ENCODE measurements around the gene RPGRIP1L. TPM values are rescaled to one million over a fixed set of nuclear protein-coding genes. Genes with fewer than 3 reads are reported as not detected.
A peak's percentile ranks its signal among the peaks of the same experiment; 100 is the strongest.

RPGRIP1L gene
- total RNA-seq (2014; rRNA removed; shearing (Covaris generic)): 9.6 and 10.9 TPM in 2 replicates
- polyA plus RNA-seq (2014; cell fraction: nucleus; rRNA removed): 13.0 and 14.9 TPM in 2 replicates

DNA sequence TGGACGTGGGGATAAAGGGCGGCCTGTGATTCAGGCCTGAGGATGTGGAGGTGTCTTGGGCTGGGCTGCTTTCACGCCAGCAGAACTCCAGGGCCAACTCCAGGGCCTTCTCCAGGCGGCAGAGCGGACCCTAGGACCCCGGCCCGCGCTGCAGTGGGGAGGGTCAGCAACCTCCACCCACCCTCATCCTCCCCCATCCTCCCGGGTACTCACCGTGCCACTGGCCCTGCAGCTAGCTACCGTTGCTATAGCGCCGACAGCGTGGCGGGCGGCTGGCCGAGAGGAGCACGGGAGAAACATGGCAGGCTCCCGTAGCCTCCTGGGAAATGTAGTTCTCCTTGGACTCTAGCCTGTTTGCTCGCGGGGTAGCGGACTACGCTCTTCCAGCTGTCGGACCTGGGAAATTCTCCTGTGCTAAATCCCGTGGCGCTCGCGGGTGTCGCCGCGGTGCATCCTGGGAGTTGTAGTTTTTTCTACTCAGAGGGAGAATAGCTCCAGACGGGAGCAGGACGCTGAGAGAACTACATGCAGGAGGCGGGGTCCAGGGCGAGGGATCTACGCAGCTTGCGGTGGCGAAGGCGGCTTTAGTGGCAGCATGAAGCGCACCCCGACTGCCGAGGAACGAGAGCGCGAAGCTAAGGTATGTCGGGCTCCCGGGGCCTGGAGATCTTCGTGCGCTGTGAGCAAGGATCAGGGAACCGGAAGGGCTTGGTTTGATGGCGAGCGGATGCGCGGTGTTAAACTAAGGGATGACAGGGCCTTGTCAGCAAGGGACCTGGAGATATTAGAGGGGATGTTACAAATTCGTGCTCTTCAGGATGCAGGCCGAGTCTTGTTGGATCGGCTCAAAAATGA is at the start of gene RPGRIP1L, which contains the start of gene FTO:
TSS of gene RPGRIP1L (minus strand) at position 270 of the 855 bp plus-strand sequence. CDS start 3,136 bp downstream, outside the sequence.
TSS of gene FTO (plus strand) at position 567 of the 855 bp plus-strand sequence.
- DNase-seq (ENCODE audit: extremely low read depth, low read depth): peak; percentile 98

DNA sequence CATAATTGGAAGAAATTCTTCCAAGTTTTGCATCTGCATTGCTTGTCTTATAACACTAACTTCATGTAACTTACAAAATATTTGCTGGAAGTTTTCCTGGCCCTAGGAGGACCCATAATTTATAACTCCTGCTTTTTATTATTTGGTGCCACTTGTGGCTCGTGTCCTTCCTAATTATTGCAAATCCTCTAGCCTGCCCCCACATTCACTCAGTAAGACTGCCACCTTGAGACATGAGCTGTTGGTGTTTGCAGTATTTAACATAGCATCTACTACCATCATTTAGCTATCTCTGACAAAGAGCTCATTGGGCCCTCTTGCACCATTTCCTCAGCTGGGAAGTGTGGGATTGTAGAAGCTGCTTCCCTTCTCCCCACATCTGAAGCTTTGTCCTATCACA is 49.8 kb upstream of the RPGRIP1L start:
- DNase-seq (ENCODE audit: extremely low read depth, low read depth): no peak

- no peak for DNase-seq (ENCODE audit: extremely low read depth, low read depth)
Measured at GRCh38 chr16:53752560-53752959, 48.9 kb upstream of the RPGRIP1L start.

DNA sequence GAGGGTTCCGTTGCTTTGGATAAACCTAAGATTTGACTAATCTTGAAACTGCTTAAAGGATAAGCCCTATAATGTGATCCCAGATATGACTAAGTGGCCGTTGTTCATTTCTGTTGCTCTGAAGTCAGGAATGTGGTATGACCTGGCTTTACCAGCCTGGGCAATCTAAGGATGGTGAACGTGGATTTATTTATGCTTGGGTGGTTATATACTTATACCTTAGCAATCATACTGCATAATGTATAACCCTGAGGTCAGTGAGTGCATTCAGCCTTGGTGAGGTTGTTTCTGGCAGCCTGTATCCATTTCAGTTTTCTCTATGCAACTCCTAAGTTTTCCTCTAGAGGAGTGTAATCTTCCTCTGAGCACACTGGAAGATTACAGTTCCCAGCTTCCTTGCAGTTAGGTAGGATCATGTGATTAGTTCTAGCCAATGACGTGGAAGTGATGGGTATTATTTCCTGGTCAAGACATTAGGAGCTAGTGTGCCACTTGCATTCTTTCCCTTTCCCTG is 42.2 kb upstream of the RPGRIP1L start:
- no peak for DNase-seq (ENCODE audit: extremely low read depth, low read depth)

GRCh38 chr16:53745086-53745485 is 41.4 kb upstream of the RPGRIP1L start:
- DNase-seq (ENCODE audit: extremely low read depth, low read depth): no peak

- no peak for DNase-seq (ENCODE audit: extremely low read depth, low read depth)
Measured at GRCh38 chr16:53744449-53744848, 40.8 kb upstream of the RPGRIP1L start.

DNA sequence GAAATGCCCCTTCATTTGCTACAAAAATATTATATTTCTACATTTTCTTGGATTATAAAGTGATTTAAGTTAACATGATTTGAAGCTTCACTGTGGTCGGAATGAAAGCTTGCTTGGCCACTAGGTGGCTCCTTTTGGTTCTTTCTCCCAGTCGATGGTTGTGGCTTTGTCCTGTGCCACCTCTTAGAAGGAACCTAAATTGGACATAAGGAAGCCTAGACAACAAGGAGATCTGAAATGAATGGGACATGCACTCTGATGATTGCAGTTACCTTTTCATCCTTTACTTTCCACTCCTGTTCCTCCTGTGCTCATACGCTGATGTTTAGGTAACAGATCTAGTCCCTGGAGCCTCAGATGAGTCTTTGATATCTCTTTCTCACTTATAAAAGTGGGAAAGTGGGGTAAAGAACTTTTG is 39.5 kb upstream of the RPGRIP1L start:
- peak; percentile 30 for DNase-seq (ENCODE audit: extremely low read depth, low read depth)

- no peak for DNase-seq (ENCODE audit: extremely low read depth, low read depth)
Measured at GRCh38 chr16:53741546-53741945, 37.9 kb upstream of the RPGRIP1L start.

GRCh38 chr16:53740933-53741531 is 37.4 kb upstream of the RPGRIP1L start:
- DNase-seq (ENCODE audit: extremely low read depth, low read depth): no peak

GRCh38 chr16:53740476-53740875 is 36.8 kb upstream of the RPGRIP1L start:
- no peak for DNase-seq (ENCODE audit: extremely low read depth, low read depth)

DNA sequence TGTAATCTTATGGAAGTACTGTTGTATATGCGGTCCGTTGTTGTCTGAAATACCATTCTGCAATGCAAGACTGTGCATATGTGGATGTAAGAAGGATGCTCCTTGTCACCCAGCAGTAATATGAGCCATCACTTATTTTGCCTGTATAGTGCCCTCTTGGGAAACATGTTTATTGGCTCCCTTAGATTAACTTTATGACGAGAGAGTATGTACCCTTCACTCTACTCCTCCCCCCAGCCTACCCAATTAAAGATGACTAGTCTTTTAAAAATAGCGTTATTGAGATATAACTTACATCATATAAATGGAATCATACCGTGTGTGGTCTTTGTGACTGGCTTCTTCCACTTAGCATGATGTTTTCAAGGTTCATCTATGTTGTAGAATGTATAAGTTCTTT is 33.9 kb upstream of the RPGRIP1L start:
- DNase-seq (ENCODE audit: extremely low read depth, low read depth): no peak

- no peak for DNase-seq (ENCODE audit: extremely low read depth, low read depth)
Measured at GRCh38 chr16:53736297-53736696, 32.6 kb upstream of the RPGRIP1L start.

DNA sequence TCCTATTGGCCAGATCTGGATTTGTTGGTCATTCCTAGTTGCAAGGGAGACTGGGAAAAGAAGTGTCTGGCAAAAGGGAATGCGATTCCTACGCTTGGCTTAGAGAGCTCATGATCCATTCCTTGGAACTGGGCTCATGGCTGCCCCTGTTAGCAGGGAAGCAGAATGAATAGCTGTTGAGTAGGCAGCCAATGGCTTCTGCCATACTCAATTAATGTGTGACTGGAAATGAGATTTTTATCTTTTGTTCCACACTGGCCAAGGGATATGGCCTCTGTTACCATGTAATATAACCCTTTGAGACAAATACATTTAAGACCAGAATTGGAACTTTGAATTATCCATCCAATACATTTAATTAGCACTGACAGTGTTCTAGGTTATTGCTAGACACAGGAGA is 31.2 kb upstream of the RPGRIP1L start:
- no peak for DNase-seq (ENCODE audit: extremely low read depth, low read depth)

- DNase-seq (ENCODE audit: extremely low read depth, low read depth): no peak
Measured at GRCh38 chr16:53732296-53732929, 28.8 kb upstream of the RPGRIP1L start.

DNA sequence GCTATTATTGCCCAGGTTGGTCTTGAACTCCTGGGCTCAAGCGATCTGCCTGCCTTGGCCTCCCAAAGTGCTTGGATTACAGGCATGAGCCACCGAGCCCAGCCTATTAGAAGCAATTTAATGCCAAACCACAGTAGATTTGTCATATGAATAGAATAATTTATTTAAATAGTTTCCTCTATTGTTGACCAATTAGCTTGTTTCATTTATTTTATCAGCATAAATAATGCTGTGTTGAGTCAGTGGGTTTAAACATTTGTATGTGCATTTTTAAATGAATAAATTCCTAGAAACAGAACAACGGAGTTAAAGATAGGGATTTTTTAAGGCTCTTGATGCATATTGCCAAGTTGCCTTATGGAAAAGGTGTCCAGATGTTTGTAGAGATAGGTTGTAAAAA is 27.0 kb upstream of the RPGRIP1L start:
- no peak for DNase-seq (ENCODE audit: extremely low read depth, low read depth)

DNA sequence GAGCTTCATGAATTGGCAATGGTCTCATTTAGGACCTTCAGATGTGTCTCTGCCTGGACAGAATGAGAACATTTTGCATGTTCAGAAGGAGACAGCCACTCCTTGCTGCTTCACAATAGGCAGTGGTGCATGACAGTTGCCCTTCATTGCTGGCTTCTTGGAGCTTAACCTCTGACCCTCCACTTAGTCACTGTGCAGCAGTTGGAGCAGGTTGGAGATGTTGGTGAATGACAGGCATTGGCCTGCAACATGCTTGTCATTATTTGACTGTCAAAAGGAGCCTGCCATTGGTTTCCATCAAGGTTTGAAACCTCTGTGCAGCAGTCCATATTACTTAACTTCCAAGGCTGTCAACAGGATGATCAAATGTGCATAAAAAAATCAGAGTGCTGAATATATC is 23.0 kb upstream of the RPGRIP1L start:
- no peak for DNase-seq (ENCODE audit: extremely low read depth, low read depth)

DNA sequence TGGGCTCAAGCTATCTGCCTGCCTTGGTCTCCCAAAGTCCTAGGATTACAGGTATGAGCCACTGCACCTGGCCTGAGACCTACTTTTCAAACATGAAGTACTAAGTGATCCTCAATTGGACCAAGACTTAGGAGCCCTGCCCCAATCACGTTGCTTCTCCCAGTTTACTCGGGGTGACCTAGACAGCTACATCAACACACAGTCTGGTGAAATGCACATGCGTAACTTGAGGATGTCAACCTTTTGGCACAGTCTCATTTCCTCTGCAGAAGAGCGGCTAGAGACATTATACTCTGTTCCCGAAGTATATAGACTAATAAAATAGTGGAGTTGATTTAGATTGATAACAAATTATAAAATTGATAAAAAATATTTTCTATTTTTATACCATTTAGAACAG is 17.4 kb upstream of the RPGRIP1L start:
- no peak for DNase-seq (ENCODE audit: extremely low read depth, low read depth)

DNA sequence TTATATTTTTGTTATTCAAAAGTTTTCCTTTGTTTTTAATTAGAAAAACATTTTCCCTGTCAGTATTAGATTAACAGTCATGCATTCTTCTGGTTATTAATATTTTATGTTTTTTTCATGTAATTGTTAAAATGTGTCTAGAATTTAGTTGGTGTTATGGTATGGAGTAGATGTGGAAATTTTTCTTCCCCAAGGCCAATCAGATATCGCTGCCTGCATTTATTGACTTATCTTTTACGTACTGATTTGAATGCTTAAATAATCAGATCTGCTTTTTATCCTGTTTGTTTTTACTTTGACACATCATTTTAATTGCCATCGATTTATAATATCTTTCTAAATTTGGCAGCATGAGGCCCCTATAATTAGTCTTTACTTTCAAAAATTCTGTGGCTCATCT is 13.9 kb upstream of the RPGRIP1L start:
- no peak for DNase-seq (ENCODE audit: extremely low read depth, low read depth)

DNA sequence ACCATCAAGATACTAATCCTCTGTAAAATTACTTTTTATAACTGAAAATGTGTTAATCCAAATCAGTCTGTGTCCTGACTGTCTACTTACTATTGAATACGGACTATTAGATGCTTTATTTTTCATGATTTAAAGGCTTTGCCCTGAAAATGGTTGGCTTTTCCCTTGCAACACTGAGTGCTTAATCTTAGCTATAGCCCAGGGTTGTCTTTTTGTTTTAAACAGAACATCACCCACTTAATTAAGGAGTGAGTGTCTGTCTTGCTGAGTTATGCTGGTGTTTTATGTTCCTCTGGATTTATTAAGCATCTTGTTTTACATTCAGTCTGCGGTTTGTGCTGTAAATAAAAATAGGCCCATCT is 11.3 kb upstream of the RPGRIP1L start:
- DNase-seq (ENCODE audit: extremely low read depth, low read depth): no peak

- DNase-seq (ENCODE audit: extremely low read depth, low read depth): no peak
Measured at GRCh38 chr16:53714205-53715022, 10.8 kb upstream of the RPGRIP1L start.

Data from NCI-H460 (cell line).